K562 (cell line): Measurements from ENCODE around the gene LAT. TPM values are rescaled to one million over a fixed set of nuclear protein-coding genes. Genes with fewer than 3 reads are reported as not detected.

Experiments used
- ATAC-seq: fragments of 200-7000 bp; cut with Tn5 transposase; 3 replicates; pipeline ENCODE4 v1.9.1; 2020; ENCODE audit warnings: moderate library complexity
- BruUV-seq: library from RNA; stranded (reverse); fragments of 400-500 nt; replicated peaks from 2 replicates; lab custom pipeline; 2021; lab: Mats Ljungman, UMichigan
- CTCF ChIA-PET: fragments of 300-600 bp; formaldehyde crosslinking; extraction: SDS; loops from one replicate; lab custom pipeline; 2021; ENCODE audit warnings: low intra/inter-chr PET ratio; lab: Yijun Ruan, JAX
- POLR2A ChIA-PET: fragments of 300-600, 350-650 bp; sonication (Branson Sonifier 250); formaldehyde crosslinking; extraction: SDS; loops from one replicate; lab custom pipeline; 2021; ENCODE audit warnings: antibody characterized with exemption, inconsistent platforms; lab: Yijun Ruan, JAX
- DNase-seq, 4 experiments: peaks; one replicate each; pipeline versions ENCODE4 v3.0.0 to v3.0.0-alpha.2; 2011 to 2018; ENCODE audit warnings: low spot score in 3 of 4, mixed read lengths in 3 of 4; ENCODE audit errors: extremely low read depth in 1 of 4
- FAIRE-seq: peaks from 2 replicates; lab custom pipeline; 2011; peaks lifted over from hg19 to GRCh38; lab: Jason Lieb, UNC
- H2AFZ ChIP-seq: 2 replicates; pipeline ENCODE4 v1.6.0; 2011; ENCODE audit warnings: low read depth, low read length, control low read depth, inconsistent platforms
- H3K27ac ChIP-seq: fragments of 200-600 bp; 3 replicates; pipeline ENCODE4 v1.8.0; 2011; ENCODE audit warnings: low read depth, mild to moderate bottlenecking, control low read depth, inconsistent platforms, low read length, moderate library complexity, mixed read lengths; ENCODE audit errors: extremely low read depth
- H3K27me3 ChIP-seq, 2 experiments: fragments of 300-600 bp in 1 of 2; 2 replicates in 1 of 2; 3 replicates in 1 of 2; pipeline versions ENCODE4 v1.6.0 to v1.8.0; 2011; ENCODE audit warnings: inconsistent platforms in 2 of 2, low read length in 2 of 2, mild to moderate bottlenecking in 1 of 2, mixed read lengths in 1 of 2, moderate library complexity in 1 of 2; ENCODE audit not compliant: control insufficient read depth in 2 of 2, insufficient read depth in 2 of 2
- H3K36me3 ChIP-seq: fragments of 300-600 bp; 3 replicates; pipeline ENCODE4 v1.8.0; 2011; ENCODE audit warnings: mild to moderate bottlenecking, low read length, inconsistent platforms; ENCODE audit not compliant: control insufficient read depth, insufficient read depth
- H3K4me1 ChIP-seq, 2 experiments: fragments of 200-600 bp in 1 of 2; replicated peaks in 1 of 2; 2 replicates in 1 of 2; 3 replicates in 1 of 2; pipeline versions ENCODE4 v1.5.1 to v1.8.0; 2011; ENCODE audit warnings: inconsistent platforms in 2 of 2, low read length in 2 of 2, mild to moderate bottlenecking in 1 of 2, mixed read lengths in 1 of 2, moderate library complexity in 1 of 2; ENCODE audit not compliant: control insufficient read depth in 2 of 2, insufficient read depth in 2 of 2
- H3K4me2 ChIP-seq: 2 replicates; pipeline ENCODE4 v1.6.1; 2011; ENCODE audit warnings: low read length, control low read depth, inconsistent platforms, mixed read lengths; ENCODE audit not compliant: insufficient read depth
- H3K4me3 ChIP-seq: fragments of 200-600 bp; sonication (generic), shearing (Covaris generic); 2 replicates; pipeline ENCODE4 v1.5.1; 2016; ENCODE audit warnings: control low read depth, inconsistent platforms
- H3K79me2 ChIP-seq: fragments of 200-600 bp; 3 replicates; pipeline ENCODE4 v1.8.0; 2011; ENCODE audit warnings: low read length, inconsistent platforms; ENCODE audit not compliant: control insufficient read depth, insufficient read depth
- H3K9ac ChIP-seq, 2 experiments: 2 replicates each; pipeline versions ENCODE4 v1.6.0 to v1.6.1; 2011; ENCODE audit warnings: low read depth in 2 of 2, low read length in 2 of 2, control low read depth in 1 of 2, inconsistent platforms in 1 of 2, mild to moderate bottlenecking in 1 of 2, mixed read lengths in 1 of 2; ENCODE audit not compliant: insufficient read depth in 1 of 2
- H3K9me1 ChIP-seq: one replicate; pipeline ENCODE4 v1.6.0; 2011; ENCODE audit warnings: inconsistent platforms, mild to moderate bottlenecking, low read length, moderate library complexity; ENCODE audit not compliant: control insufficient read depth, insufficient read depth
- H3K9me3 ChIP-seq: replicated peaks from 2 replicates; pipeline ENCODE4 v1.5.1; 2011; ENCODE audit warnings: low read depth, low read length, inconsistent platforms; ENCODE audit not compliant: control insufficient read depth, insufficient read depth
- H4K20me1 ChIP-seq: replicated peaks from 2 replicates; pipeline ENCODE4 v1.6.1; 2011; ENCODE audit warnings: low read length, inconsistent platforms, mixed read lengths; ENCODE audit not compliant: control insufficient read depth, insufficient read depth
- CEBPB ChIP-seq: fragments of 450-650 bp; IDR thresholded peaks from 2 replicates; pipeline ENCODE4 v1.6.1; 2016; ENCODE audit warnings: missing genetic modification characterization, missing compliant biosample characterization
- GABPA ChIP-seq: fragments of 200-800 bp; sonication (Bioruptor generic); conservative IDR thresholded peaks from 2 replicates; pipeline ENCODE4 v1.6.1; 2016; ENCODE audit warnings: low read depth, missing genetic modification characterization, missing compliant biosample characterization
- KDM1A ChIP-seq, 2 experiments: fragments of 450-650 bp; IDR thresholded peaks; 2 replicates each; pipeline ENCODE4 v1.6.1; 2016; ENCODE audit warnings: mild to moderate bottlenecking in 2 of 2
- KLF13 ChIP-seq: fragments of 450-650 bp; IDR thresholded peaks from 2 replicates; pipeline ENCODE4 v1.6.1; 2016; ENCODE audit warnings: missing genetic modification characterization, low read depth, mild to moderate bottlenecking, missing compliant biosample characterization, moderate library complexity, borderline replicate concordance
- MTA1 ChIP-seq: fragments of 450-650 bp; IDR thresholded peaks from 2 replicates; pipeline ENCODE4 v1.6.1; 2017; ENCODE audit warnings: borderline replicate concordance
- PHB ChIP-seq: fragments of 250-450 bp; sonication (Bioruptor Pico); IDR thresholded peaks from 2 replicates; pipeline ENCODE4 v1.5.0; 2021
- ZFX ChIP-seq: sonication (generic); formaldehyde crosslinking; IDR thresholded peaks from 2 replicates; pipeline ENCODE4 v1.8.0; 2022; ENCODE audit warnings: mild to moderate bottlenecking, missing genetic modification reagents, moderate library complexity
- ZNF347 ChIP-seq: fragments of 450-650 bp; formaldehyde crosslinking; IDR thresholded peaks from 2 replicates; pipeline ENCODE4 v1.4.0; 2020; ENCODE audit warnings: low read depth, mild to moderate bottlenecking, moderate library complexity
- ZNF449 ChIP-seq: fragments of 250-450 bp; sonication (Bioruptor Pico); IDR thresholded peaks from 2 replicates; pipeline ENCODE4 v1.8.0; 2022; ENCODE audit warnings: moderate library complexity, mild to moderate bottlenecking, inconsistent platforms
- WGBS: fragments of 100-300 bp; shearing (Covaris generic); methylation state at CpG from one replicate; pipeline ENCODE4 v1.1.6; 2016; ENCODE audit warnings: low coverage, mixed read lengths; ENCODE audit not compliant: insufficient coverage; ENCODE audit errors: missing lambda C conversion rate; 5-methylcytosine and 5-hydroxymethylcytosine counted together
- in situ Hi-C: fragments of 300-500 bp; cut with MboI; formaldehyde crosslinking; loops from 4 replicates; pipeline ENCODE4 v1.15.0; 2018; ENCODE audit warnings: inconsistent platforms, mixed read lengths
- intact Hi-C: fragments of 100-400 bp; cut with micrococcal nuclease; formaldehyde crosslinking; loops from 2 replicates; pipeline ENCODE4 v1.14.2; 2022
- polyA plus RNA-seq, 8 experiments: library from polyadenylated mRNA; depleted of rRNA in 4 of 8; stranded (reverse) in 5 of 8; unstranded in 3 of 8; fragments of >200 nt; fragmentation: Nextera tagmentation in 2 of 8; fragmentation: Illumina TruSeq in 1 of 8; extraction: Ambion mirVana in 2 of 8; extraction: Trizol in 1 of 8; gene quantifications; 2 replicates each; pipeline versions ENCODE4 v1.2.1 to v1.2.3, GENCODE V29; 2011 to 2014; ENCODE audit warnings: inconsistent platforms in 1 of 8, missing spikeins in 1 of 8
- total RNA-seq, 7 experiments: library from RNA; depleted of rRNA in 6 of 7; stranded (reverse); fragments of >200 nt in 6 of 7; fragmentation: Illumina TruSeq in 2 of 7; extraction: Trizol in 2 of 7; gene quantifications; 2 replicates each; pipeline versions ENCODE4 v1.2.1 to v1.2.3, GENCODE V29; 2011 to 2021; ENCODE audit warnings: low replicate concordance in 1 of 7

Gene LAT
- total and polyA plus RNA-seq, 9 of the 15 experiments (the other 6 are each of a cell fraction or from before 2014, with no cell fraction given) = 0.40 to 4.2 (median 1.3) TPM

DNA sequence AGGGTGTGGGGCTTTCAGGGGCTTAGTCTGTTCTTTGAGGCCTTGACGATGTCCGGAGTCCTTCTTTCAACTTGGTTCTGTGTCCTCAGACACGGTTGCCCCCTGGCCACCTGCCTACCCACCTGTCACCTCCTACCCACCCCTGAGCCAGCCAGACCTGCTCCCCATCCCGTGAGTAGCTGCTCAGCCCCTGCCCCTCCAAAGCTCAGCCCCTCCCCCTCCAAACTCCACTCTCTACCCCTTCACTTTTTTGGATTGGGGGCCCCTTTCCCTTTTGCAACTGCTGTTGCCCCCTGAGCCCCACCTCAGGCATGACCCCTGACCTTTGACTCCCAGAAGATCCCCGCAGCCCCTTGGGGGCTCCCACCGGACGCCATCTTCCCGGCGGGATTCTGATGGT, 1.2 kb downstream of the LAT start:
- Histone ChIP-seq H3K79me2 (no peaks in the 10 kb centered on the region), H3K4me3 (no peak overlapping the region), H3K4me2 (no peak overlapping the region), H3K27ac (no peak overlapping the region), H3K9me3 (peaks cover 5% of the 10 kb centered on the region; the same call in 1 of the 2 replicates), H3K9ac (no peak overlapping the region), H3K36me3 (peaks cover 30% of the 10 kb centered on the region), H3K27me3 (no peaks in the 10 kb centered on the region), H2AFZ (no peak overlapping the region), H4K20me1 (no peaks in the 10 kb centered on the region), H3K9me1 (peaks cover 3% of the 10 kb centered on the region), H3K4me1 (peaks cover 0 to 40% of the 10 kb centered on the region in 2 experiments; a peak in 2 of 5 replicates)
- no TSS peak for BruUV-seq
- no peak for ATAC-seq
- in situ Hi-C loops = loop anchor here (10.0 to 25.0 kb wide), 2 partner anchors 99 to 1226 kb away; no protein-coding TSS in a partner anchor
- POLR2A ChIA-PET = interaction anchor here (1.2 to 1.6 kb wide), 2 partner anchors 9 to 17 kb away, joined by 3 to 7 read pairs; no protein-coding TSS in a partner anchor
- CTCF ChIA-PET = no interaction called here
- intact Hi-C loops = no loop called here
- WGBS = 85% methylated on average over 5 of the region's 9 CpGs
- FAIRE-seq = no peak
- DNase-seq = no peak
- TF ChIP-seq MTA1 (no peak), ZNF449 (no peak), PHB (CRISPR knock-in tag) (no peak), GABPA (tag) (no peak), KDM1A (IDR thresholded peaks at IDR 0.05) (no peak), CEBPB (tag) (no peak), KLF13 (tag) (no peak), ZFX (no peak), ZNF347 (no peak)
